ENCODE data around the gene PRR23B. TPM values are rescaled to one million over a fixed set of nuclear protein-coding genes. Genes with fewer than 3 reads are reported as not detected.
"Not testable (repeated sequence)": the region's sequence is repeated elsewhere in the genome, so short reads cannot be mapped to it uniquely, and the experiment has no call there.

PRR23B gene
- not detected for polyA plus RNA-seq (2012; ENCODE audit: low read depth, missing spikeins)

- TF ChIP-seq SPI1 (IDR thresholded peaks at IDR 0.05; ENCODE audit: low read depth, low read length), result no peak
- no peak for FAIRE-seq
- no peak for DNase-seq (ENCODE audit: insufficient read length, low spot score)
Observed at GRCh38 chr3:139020868-139021234, at the start of gene PRR23B. Gene PRR23B (minus strand): TSS chr3:139020926. CDS start chr3:139020661, 265 bp downstream.

DNA sequence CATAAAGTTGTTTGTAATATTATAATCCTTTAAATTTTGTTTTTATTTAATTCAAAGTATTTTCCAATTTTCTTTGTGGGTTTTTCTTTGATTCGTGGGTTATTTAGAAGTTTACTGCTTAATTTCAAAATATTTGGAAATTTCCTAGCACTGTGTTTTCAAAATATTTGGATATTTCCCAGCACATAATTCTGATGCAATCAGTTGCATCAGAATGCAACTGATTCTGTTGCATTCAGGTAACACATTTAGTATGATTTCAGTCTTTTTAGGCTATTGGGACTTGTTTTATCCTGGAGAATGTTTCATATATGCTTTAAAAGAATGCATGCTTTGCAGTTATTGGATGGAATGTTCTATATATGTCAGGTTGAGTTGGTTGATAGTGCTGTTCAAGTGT, 42.2 kb upstream of the PRR23B start:
- FAIRE-seq (no peak), DNase-seq (ENCODE audit: insufficient read length, low spot score) (no peak)
- TF ChIP-seq POLR2AphosphoS5 (IDR thresholded peaks at IDR 0.05; ENCODE audit: low read depth, low read length), result no peak
- no peak for TF ChIP-seq POU2F2 (IDR thresholded peaks at IDR 0.05; ENCODE audit: low read depth, low read length)
- no peak for TF ChIP-seq SPI1 (IDR thresholded peaks at IDR 0.05; ENCODE audit: low read depth, low read length)
- no peak for TF ChIP-seq PAX5 (IDR thresholded peaks at IDR 0.05; ENCODE audit: insufficient read depth, low read length, severe bottlenecking)
- no peak for TF ChIP-seq POLR2A (IDR thresholded peaks at IDR 0.05; ENCODE audit: low read depth, low read length)
- TF ChIP-seq TAF1 (IDR thresholded peaks at IDR 0.05; ENCODE audit: low read depth, low read length), result no peak

- TF ChIP-seq TAF1 (IDR thresholded peaks at IDR 0.05; ENCODE audit: low read depth, low read length), result no peak
- no peak for TF ChIP-seq SPI1 (IDR thresholded peaks at IDR 0.05; ENCODE audit: low read depth, low read length)
- no peak for TF ChIP-seq POU2F2 (IDR thresholded peaks at IDR 0.05; ENCODE audit: low read depth, low read length)
- no peak for TF ChIP-seq PAX5 (IDR thresholded peaks at IDR 0.05; ENCODE audit: insufficient read depth, low read length, severe bottlenecking)
- no peak for TF ChIP-seq POLR2A (IDR thresholded peaks at IDR 0.05; ENCODE audit: low read depth, low read length)
- TF ChIP-seq POLR2AphosphoS5 (IDR thresholded peaks at IDR 0.05; ENCODE audit: low read depth, low read length), result no peak
- FAIRE-seq, result no peak
- no peak for DNase-seq (ENCODE audit: insufficient read length, low spot score)
Observed at GRCh38 chr3:139052802-139053600, 32.3 kb upstream of the PRR23B start.

GRCh38 chr3:139044366-139045210, 23.9 kb upstream of the PRR23B start, which contains the start of gene PRR23C:
Gene PRR23C (minus strand): TSS chr3:139044892. CDS start chr3:139044620, 272 bp downstream.
- DNase-seq (ENCODE audit: insufficient read length, low spot score) (no peak), FAIRE-seq (no peak)
- TF ChIP-seq POU2F2 (IDR thresholded peaks at IDR 0.05; ENCODE audit: low read depth, low read length) (no peak), POLR2AphosphoS5 (IDR thresholded peaks at IDR 0.05; ENCODE audit: low read depth, low read length) (no peak), POLR2A (IDR thresholded peaks at IDR 0.05; ENCODE audit: low read depth, low read length) (no peak), PAX5 (IDR thresholded peaks at IDR 0.05; ENCODE audit: insufficient read depth, low read length, severe bottlenecking) (no peak), SPI1 (IDR thresholded peaks at IDR 0.05; ENCODE audit: low read depth, low read length) (no peak), TAF1 (IDR thresholded peaks at IDR 0.05; ENCODE audit: low read depth, low read length) (no peak)

- TF ChIP-seq TAF1 (IDR thresholded peaks at IDR 0.05; ENCODE audit: low read depth, low read length) (no peak), PAX5 (IDR thresholded peaks at IDR 0.05; ENCODE audit: insufficient read depth, low read length, severe bottlenecking) (no peak), POLR2AphosphoS5 (IDR thresholded peaks at IDR 0.05; ENCODE audit: low read depth, low read length) (no peak), SPI1 (IDR thresholded peaks at IDR 0.05; ENCODE audit: low read depth, low read length) (no peak)
- no peak for FAIRE-seq
- DNase-seq (ENCODE audit: insufficient read length, low spot score), result no peak
Observed at GRCh38 chr3:139043554-139044365, 23.0 kb upstream of the PRR23B start.

- FAIRE-seq, result no peak
- no peak for DNase-seq (ENCODE audit: insufficient read length, low spot score)
- TF ChIP-seq PAX5 (IDR thresholded peaks at IDR 0.05; ENCODE audit: insufficient read depth, low read length, severe bottlenecking) (no peak), TAF1 (IDR thresholded peaks at IDR 0.05; ENCODE audit: low read depth, low read length) (no peak), POLR2AphosphoS5 (IDR thresholded peaks at IDR 0.05; ENCODE audit: low read depth, low read length) (no peak), POLR2A (IDR thresholded peaks at IDR 0.05; ENCODE audit: low read depth, low read length) (no peak), SPI1 (IDR thresholded peaks at IDR 0.05; ENCODE audit: low read depth, low read length) (no peak), POU2F2 (IDR thresholded peaks at IDR 0.05; ENCODE audit: low read depth, low read length) (no peak)
Observed at GRCh38 chr3:139037478-139037877, 16.8 kb upstream of the PRR23B start.

DNA sequence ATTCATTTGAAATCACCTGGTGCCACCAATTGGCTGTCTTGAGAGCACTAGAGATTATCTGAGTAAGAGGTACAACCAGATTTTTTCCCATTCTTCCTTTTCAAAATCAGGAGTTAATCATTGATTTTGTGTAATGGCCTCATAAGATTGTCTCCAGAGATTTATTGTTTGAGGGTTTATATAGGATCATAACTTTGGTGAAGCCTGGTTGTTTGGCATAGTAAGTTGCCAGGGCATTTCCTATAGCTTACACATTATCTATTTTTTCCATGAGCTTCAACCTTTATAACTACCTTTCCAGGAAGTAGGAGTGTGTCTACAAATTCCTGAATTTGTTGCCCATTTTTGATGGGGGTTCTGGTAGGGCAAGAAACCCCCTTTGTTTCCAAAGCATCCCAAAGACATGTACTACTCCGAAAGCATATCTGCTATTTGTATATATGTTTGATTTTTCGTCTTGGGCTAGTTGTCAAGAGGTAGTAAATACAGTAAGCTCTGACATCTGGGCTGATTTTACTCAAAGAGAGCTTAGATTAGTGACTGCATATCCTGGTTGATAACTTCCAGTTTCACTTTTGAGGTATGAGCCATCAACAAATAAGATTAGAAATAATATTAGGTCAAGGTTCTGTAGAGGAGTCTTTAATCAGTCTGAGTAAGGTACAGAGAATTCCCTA, 11.7 kb upstream of the PRR23B start:
- no peak for FAIRE-seq
- no peak for TF ChIP-seq PAX5 (IDR thresholded peaks at IDR 0.05; ENCODE audit: insufficient read depth, low read length, severe bottlenecking)
- no peak for TF ChIP-seq POLR2AphosphoS5 (IDR thresholded peaks at IDR 0.05; ENCODE audit: low read depth, low read length)
- no peak for TF ChIP-seq TAF1 (IDR thresholded peaks at IDR 0.05; ENCODE audit: low read depth, low read length)
- no peak for TF ChIP-seq POLR2A (IDR thresholded peaks at IDR 0.05; ENCODE audit: low read depth, low read length)
- TF ChIP-seq SPI1 (IDR thresholded peaks at IDR 0.05; ENCODE audit: low read depth, low read length), result no peak
- no peak for TF ChIP-seq POU2F2 (IDR thresholded peaks at IDR 0.05; ENCODE audit: low read depth, low read length)
- no peak for DNase-seq (ENCODE audit: insufficient read length, low spot score)

GRCh38 chr3:139030576-139030975, 9.8 kb upstream of the PRR23B start:
- FAIRE-seq; DNase-seq (ENCODE audit: insufficient read length, low spot score): not testable (repeated sequence)

DNA sequence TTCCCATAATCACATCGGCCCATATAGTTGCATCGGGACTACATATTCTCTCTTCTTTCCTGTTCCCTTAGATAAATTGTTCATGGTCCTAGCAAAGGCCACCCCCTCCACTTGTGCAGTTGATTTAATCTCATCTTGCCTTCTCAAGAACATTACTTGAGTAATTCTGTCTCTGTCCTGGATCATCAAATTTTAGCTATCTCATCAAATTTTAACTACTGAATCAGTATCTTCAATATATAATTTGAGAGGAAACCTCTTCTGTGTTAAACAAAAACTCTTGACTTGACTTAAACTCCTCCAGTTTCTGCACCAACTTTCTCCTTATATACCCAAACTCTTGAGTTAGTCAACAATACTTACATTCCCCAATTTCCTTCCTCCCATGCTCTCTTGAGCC, 4.2 kb upstream of the PRR23B start:
- DNase-seq (ENCODE audit: insufficient read length, low spot score), result no peak
- FAIRE-seq, result no peak

More for the DNA sequence above, 4.2 kb upstream of the PRR23B start:
- TF ChIP-seq SPI1 (IDR thresholded peaks at IDR 0.05; ENCODE audit: low read depth, low read length) (no peak), TAF1 (IDR thresholded peaks at IDR 0.05; ENCODE audit: low read depth, low read length) (no peak), PAX5 (IDR thresholded peaks at IDR 0.05; ENCODE audit: insufficient read depth, low read length, severe bottlenecking) (no peak), POU2F2 (IDR thresholded peaks at IDR 0.05; ENCODE audit: low read depth, low read length) (no peak), POLR2A (IDR thresholded peaks at IDR 0.05; ENCODE audit: low read depth, low read length) (no peak), POLR2AphosphoS5 (IDR thresholded peaks at IDR 0.05; ENCODE audit: low read depth, low read length) (no peak)

Measured in GM12891 (cell line).